AG10803 (cell line): ENCODE results near the gene JAKMIP3.

Experiments
- DNase-seq: peaks from one replicate; pipeline ENCODE4 v3.0.0; 2010; ENCODE audit warnings: low read depth
- H3K4me3 ChIP-seq: 2 replicates; pipeline ENCODE4 v1.5.1; 2011; ENCODE audit warnings: mild to moderate bottlenecking, low read length, control low read depth
- TF ChIP-seq, protein P1 (sequence below): conservative IDR thresholded peaks from 2 replicates; pipeline ENCODE4 v1.5.1; 2011; ENCODE audit warnings: mild to moderate bottlenecking, low read length, control low read depth, inconsistent platforms

JAKMIP3 gene

DNA sequence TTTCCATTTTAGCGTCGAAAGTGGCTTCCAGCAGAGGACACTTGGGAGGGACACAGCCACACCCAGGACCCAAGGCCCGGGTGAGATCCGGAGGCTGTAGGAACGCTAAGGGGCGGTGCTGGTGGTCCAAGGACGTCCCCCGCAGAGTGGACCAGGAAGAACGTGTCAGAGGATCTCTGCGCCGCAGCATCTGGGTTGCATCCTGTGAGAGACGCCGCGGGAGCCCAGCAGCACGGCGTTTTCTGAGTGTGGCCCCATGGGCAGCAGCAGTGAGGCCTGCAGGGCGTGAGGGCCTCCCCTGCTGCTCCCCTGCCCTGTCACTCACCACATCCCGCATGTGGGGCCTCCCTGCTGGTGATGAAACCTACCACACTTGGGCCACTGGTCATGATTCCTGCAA is 43.5 kb upstream of the JAKMIP3 start:
- TF ChIP-seq, protein P1, sequence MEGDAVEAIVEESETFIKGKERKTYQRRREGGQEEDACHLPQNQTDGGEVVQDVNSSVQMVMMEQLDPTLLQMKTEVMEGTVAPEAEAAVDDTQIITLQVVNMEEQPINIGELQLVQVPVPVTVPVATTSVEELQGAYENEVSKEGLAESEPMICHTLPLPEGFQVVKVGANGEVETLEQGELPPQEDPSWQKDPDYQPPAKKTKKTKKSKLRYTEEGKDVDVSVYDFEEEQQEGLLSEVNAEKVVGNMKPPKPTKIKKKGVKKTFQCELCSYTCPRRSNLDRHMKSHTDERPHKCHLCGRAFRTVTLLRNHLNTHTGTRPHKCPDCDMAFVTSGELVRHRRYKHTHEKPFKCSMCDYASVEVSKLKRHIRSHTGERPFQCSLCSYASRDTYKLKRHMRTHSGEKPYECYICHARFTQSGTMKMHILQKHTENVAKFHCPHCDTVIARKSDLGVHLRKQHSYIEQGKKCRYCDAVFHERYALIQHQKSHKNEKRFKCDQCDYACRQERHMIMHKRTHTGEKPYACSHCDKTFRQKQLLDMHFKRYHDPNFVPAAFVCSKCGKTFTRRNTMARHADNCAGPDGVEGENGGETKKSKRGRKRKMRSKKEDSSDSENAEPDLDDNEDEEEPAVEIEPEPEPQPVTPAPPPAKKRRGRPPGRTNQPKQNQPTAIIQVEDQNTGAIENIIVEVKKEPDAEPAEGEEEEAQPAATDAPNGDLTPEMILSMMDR: no peak
- DNase-seq: no peak

DNA sequence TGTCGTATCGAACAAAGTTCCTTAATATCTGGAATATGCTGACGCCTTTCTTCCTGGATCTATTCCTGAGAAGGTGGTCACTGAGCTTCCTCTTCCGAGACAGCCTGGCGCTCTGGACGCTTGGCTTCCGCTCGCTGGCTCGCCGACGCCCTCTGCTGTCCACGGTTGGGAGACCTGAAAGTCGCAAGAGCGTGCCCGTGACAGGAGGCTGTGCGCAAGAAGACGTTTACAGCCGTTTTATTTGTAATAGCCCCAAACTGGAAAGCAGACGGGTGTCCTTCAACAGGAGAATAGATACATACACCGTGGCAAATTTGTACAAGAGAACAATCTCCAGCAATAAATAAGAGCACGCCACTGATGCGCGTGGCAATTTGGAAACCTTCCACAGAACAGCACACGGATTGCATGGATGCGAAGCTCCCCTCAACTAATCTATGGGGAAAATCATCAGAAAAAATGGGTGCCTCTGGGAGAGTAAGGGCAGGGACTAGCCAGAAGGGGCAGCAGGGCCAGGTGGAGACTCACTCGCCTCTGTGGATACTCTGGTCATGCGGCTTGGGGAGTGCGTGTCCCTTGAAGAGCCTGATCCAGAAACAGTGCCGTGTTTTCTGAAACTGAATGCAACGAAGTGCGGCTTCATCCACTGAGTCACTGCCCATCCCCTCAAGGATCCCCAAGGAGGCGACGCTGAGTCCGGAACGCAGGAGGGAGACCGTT is 42.5 kb upstream of the JAKMIP3 start:
- peak overlapping the region; percentile 43 for H3K4me3 ChIP-seq
- TF ChIP-seq, protein P1: peak; percentile 91
- peak; percentile 68 for DNase-seq

More for the DNA sequence above, 43.5 kb upstream of the JAKMIP3 start:
- H3K4me3 ChIP-seq: no peak overlapping the region

DNA sequence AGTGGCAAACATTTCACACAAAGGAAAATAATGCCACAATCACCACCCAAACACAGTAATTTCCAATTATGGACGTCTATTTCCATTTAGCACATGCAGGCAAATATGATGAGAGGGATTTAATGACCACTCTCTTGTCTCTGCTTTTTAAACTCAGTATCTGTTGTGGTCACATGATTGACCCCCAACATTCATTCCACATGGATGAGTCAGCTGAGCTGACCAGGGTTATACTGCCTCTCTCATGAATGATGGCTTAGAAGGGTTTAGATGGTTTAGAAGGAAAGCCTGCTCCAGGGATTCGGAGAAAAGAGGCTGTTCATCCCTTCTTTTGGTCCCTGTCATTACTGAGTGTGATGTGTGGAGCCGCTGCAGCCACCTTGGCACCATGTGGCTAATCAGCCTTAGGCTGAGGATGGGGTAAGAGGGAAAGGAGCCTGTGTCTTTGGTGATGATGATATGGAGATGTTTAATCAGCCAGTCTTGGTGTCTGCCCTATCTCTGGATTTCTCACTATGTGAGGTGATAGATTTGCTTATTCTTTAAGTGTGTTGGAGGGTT is 38.2 kb upstream of the JAKMIP3 start:
- DNase-seq: peak; percentile 14
- no peak overlapping the region for H3K4me3 ChIP-seq
- TF ChIP-seq, protein P1: no peak

DNA sequence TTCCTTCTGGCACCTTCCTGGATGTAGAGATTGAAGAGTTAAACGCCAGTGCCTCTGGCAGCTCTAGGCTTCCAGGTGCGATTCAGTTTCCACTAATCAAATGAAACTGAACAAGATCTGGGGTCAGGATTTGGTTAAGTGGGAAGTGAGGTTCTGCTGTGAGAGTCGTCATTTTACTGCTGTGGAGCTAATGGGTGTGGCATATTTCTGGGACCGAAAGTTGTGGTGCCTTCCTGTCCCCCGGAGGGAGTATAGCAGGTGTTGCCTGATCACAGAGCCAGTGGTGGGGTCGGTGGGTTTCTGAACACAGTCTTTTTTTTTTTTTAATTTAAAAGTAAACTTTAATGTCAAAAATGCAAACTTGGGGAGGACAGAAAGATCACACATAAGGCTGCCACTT is 37.0 kb upstream of the JAKMIP3 start:
- H3K4me3 ChIP-seq: no peak overlapping the region
- no peak for DNase-seq
- TF ChIP-seq, protein P1: no peak

DNA sequence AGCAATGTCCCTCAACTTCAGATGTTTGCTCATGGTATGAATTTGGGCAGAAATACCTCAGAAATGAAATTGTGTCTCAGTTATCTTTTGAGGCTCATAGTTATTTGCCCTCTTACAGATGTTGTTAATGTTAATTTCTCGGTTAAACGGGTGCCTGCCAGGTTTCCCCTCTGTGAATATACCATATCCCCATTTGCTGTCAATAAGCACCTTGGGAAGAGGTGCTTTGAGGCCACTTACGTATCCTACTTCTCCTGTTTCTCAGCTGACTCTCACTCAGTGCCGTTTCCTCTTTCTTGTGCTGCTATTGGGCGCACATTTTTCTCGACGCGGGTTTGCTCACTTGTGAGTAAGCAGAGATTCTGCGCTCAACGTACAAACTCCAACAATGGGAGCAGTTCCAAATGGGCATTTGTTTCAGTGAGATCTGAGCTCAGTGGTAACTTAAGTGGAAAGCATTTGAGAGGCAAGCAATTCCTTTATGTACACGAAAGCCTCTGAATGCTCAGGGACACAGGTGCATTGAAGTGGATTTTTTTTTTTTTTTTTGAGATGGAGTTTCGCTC is 34.8 kb upstream of the JAKMIP3 start:
- H3K4me3 ChIP-seq: no peak overlapping the region
- no peak for DNase-seq
- TF ChIP-seq, protein P1: no peak

DNA sequence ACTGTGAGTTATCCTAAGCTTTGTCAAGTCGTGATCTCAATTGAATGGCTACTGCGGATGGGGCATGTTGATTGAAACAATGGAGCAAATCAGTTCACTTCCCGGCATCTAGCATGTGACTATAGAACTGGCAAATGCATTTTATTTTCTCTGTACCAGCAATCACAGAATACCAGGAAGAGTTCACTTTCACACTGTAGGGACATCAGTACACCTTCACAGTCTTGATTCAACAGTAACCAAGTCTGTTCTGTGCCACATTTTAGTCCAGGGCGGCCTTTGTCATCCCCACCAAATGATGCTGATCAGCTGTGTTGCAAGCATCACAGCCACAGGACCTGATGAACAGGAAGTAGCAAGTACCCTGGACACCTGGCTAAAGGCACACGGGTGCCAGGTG is 32.1 kb upstream of the JAKMIP3 start:
- no peak for DNase-seq
- TF ChIP-seq, protein P1: no peak
- H3K4me3 ChIP-seq: no peak overlapping the region

DNA sequence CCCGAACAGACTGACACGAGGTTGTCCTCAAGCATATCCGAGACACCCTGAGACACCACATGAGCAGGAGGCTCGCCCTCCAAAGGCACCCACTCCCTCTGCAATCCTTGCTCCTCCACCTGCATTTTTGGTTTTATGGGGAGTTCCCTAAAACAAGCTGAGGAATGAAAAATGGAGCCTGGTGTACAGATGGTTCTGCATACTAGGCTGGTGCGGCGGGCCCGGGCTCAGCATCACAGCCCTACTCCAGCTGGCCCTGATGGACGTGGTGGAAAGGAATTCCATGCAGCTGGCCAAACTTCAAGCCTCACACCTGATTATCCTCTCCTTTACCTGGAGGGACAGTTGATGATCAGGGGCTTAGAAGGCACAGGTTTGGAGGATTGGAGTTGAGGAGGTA is 30.3 kb upstream of the JAKMIP3 start:
- TF ChIP-seq, protein P1: no peak
- H3K4me3 ChIP-seq: no peak overlapping the region
- no peak for DNase-seq
